Fibroblast of pulmonary artery (primary cell): ENCODE data around the gene TAL1.

ENCODE experiments used
- DNase-seq: peaks from one replicate; pipeline ENCODE4 v3.0.0-alpha.2; 2010; ENCODE audit warnings: low read depth
- H3K4me3 ChIP-seq: replicated peaks from 2 replicates; pipeline ENCODE4 v1.5.1; 2011; ENCODE audit warnings: low read depth, mild to moderate bottlenecking, control low read depth, low read length, moderate library complexity
- TF ChIP-seq, protein P1 (sequence below): IDR thresholded peaks from 2 replicates; pipeline ENCODE4 v1.5.1; 2011; ENCODE audit warnings: mild to moderate bottlenecking, control low read depth, low read length, inconsistent platforms; ENCODE audit errors: missing control alignments

TAL1 gene

DNA sequence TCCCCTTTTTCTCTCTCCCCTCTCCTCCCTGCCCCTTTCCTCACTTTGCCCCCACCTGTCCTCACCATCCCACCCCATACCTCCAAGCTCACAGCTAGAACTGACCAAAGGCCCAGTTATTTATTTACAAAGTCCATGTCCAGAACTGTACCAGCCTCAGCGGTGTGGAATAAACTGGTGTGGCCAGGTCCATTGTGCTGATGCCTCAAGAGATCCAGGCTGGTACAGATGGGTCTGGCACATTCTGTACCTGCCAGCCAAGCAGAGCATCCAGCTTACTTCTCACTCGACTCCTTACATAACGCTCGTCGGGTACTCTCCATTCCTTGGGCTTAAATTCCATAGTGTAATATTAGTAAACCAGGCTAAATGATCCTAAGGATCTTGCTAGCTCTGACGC is 54.0 kb downstream of the TAL1 start:
- TF ChIP-seq, protein P1, sequence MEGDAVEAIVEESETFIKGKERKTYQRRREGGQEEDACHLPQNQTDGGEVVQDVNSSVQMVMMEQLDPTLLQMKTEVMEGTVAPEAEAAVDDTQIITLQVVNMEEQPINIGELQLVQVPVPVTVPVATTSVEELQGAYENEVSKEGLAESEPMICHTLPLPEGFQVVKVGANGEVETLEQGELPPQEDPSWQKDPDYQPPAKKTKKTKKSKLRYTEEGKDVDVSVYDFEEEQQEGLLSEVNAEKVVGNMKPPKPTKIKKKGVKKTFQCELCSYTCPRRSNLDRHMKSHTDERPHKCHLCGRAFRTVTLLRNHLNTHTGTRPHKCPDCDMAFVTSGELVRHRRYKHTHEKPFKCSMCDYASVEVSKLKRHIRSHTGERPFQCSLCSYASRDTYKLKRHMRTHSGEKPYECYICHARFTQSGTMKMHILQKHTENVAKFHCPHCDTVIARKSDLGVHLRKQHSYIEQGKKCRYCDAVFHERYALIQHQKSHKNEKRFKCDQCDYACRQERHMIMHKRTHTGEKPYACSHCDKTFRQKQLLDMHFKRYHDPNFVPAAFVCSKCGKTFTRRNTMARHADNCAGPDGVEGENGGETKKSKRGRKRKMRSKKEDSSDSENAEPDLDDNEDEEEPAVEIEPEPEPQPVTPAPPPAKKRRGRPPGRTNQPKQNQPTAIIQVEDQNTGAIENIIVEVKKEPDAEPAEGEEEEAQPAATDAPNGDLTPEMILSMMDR = no peak
- DNase-seq = no peak
- no peak overlapping the region for H3K4me3 ChIP-seq

DNA sequence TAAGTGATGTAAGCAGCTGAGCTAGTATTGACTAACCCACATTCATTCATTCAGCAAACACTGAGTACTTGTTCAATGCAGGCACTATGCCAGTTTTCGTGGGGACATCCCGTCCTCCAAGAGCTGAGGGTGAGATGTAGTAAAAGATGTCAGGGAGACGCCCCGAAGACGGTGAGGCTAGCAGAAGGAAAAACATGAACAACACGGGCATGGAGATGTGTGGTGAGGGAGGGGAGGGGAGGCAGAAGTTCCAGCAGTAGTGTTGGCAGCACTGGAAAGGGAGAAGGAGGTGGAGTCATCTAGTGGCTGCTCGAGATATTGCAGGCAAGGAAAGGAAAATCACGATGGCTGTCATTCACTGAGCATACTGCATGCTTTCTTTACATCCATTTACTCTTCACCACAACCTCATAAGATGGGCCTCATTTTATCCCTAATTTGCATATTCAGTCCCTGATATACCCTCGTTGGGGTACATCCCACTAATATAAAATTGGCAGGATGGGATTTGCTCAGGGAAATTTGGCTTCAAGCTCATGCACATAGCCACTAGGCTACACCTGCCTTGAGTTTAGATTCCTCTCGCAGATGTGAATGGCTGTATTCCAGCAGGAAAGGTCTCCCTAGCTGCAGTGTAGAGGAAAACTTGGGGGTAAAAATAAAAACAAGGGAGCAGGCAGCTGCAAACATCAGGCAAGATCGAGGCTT is 56.6 kb downstream of the TAL1 start:
- TF ChIP-seq, protein P1 = peak; percentile 100
- H3K4me3 ChIP-seq = no peak overlapping the region

DNA sequence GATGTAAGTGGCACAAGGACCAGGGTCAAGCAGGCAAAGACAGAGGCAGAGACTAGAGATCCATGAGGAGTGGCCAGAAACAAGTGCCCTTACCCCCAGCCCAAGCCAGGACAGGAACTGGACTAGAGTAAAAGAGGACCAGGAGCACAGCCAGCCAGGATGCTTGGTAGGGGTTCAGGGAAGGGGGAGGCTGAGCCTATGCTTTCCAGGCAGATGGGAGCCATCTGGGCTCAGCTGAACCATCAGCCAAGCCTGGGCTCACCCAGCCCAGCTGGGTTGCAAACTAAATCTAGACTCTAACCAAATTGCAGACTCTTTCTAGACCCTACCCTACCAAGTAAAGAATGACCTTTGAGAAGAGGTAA is 57.4 kb downstream of the TAL1 start:
- TF ChIP-seq, protein P1 = no peak
- DNase-seq = no peak
- H3K4me3 ChIP-seq = no peak overlapping the region

More for the DNA sequence above, 56.6 kb downstream of the TAL1 start:
- DNase-seq = peak; percentile 78

DNA sequence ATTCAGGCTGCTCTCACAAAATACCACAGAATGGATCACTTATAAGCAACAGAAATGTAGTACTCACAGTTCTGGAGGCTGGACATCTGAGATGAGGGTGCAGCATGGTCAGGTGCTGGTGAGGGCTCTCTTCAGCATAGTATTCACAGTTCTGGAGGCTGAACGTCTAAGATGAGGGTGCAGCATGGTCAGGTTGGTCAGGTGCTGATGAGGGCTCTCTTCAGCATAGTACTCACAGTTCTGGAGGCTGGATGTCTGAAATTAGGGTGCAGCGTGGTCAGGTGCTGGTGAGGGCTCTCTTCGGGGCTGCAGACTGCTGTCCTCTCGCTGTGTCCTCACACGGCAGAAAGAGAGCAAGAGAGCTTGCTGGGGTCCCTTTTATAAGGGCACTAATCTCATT is 59.2 kb downstream of the TAL1 start:
- no peak for DNase-seq
- TF ChIP-seq, protein P1 = no peak
- H3K4me3 ChIP-seq = no peak overlapping the region
